ENCODE results near the gene CHML.

- TF ChIP-seq EZH2phosphoT487 (IDR thresholded peaks at IDR 0.05; ENCODE audit: insufficient read depth, low read depth) (no peak), EZH2 (IDR thresholded peaks at IDR 0.05; ENCODE audit: insufficient read depth, poor library complexity, severe bottlenecking) (no peak)
Measured at GRCh38 chr1:241617426-241617825, 22.7 kb downstream of the CHML start.
